NCI-H460 (cell line): ENCODE measurements around the gene PCCB. TPM values are rescaled to one million over a fixed set of nuclear protein-coding genes. Genes with fewer than 3 reads are reported as not detected.
"Not testable (repeated sequence)": the region's sequence is repeated elsewhere in the genome, so short reads cannot be mapped to it uniquely, and the experiment has no call there.

Experiments
- DNase-seq: peaks from one replicate; pipeline ENCODE4 v3.0.0-alpha.2; 2016; ENCODE audit warnings: low read depth; ENCODE audit errors: extremely low read depth
- total RNA-seq: library from RNA; depleted of rRNA; stranded (reverse); fragments of >200 nt; shearing (Covaris generic); gene quantifications from 2 replicates; pipeline ENCODE4 v1.2.3, GENCODE V29; 2014

The PCCB gene
- total RNA-seq, 1 experiment from 2014 or later: 106 TPM

- DNase-seq: no peak
Observed at GRCh38 chr3:136311261-136311660, 61.1 kb downstream of the PCCB start.

GRCh38 chr3:136311968-136312367, 61.8 kb downstream of the PCCB start:
- DNase-seq: no peak

- DNase-seq: no peak
Observed at GRCh38 chr3:136326316-136326715, 76.2 kb downstream of the PCCB start.

- DNase-seq: no peak
Observed at GRCh38 chr3:136327671-136328070, 77.5 kb downstream of the PCCB start.

- DNase-seq: no peak
Observed at GRCh38 chr3:136329593-136329992, 79.5 kb downstream of the PCCB start.

GRCh38 chr3:136330900-136331299, 80.8 kb downstream of the PCCB start:
- DNase-seq: no peak

GRCh38 chr3:136332302-136332701, 82.2 kb downstream of the PCCB start:
- DNase-seq: no peak

GRCh38 chr3:136332776-136333175, 82.6 kb downstream of the PCCB start:
- no peak for DNase-seq

- no peak for DNase-seq
Observed at GRCh38 chr3:136334209-136334608, 84.1 kb downstream of the PCCB start.

- DNase-seq: not testable (repeated sequence)
Observed at GRCh38 chr3:136334726-136335125, 84.6 kb downstream of the PCCB start.

- no peak for DNase-seq
Observed at GRCh38 chr3:136336329-136337100, 86.4 kb downstream of the PCCB start.

GRCh38 chr3:136343446-136343845, 93.3 kb downstream of the PCCB start:
- no peak for DNase-seq

GRCh38 chr3:136343873-136344555, 93.9 kb downstream of the PCCB start:
- DNase-seq: peak; percentile 43

GRCh38 chr3:136346486-136346885, 96.3 kb downstream of the PCCB start:
- no peak for DNase-seq

GRCh38 chr3:136350132-136350531, 100.0 kb downstream of the PCCB start:
- DNase-seq: no peak

GRCh38 chr3:136350557-136350956, 100.4 kb downstream of the PCCB start:
- no peak for DNase-seq

- DNase-seq: no peak
Observed at GRCh38 chr3:136351351-136351750, 101.2 kb downstream of the PCCB start.

- DNase-seq: no peak
Observed at GRCh38 chr3:136351905-136352304, 101.8 kb downstream of the PCCB start.

- DNase-seq: no peak
Observed at GRCh38 chr3:136353461-136353860, 103.3 kb downstream of the PCCB start.

- DNase-seq: no peak
Observed at GRCh38 chr3:136366289-136366688, 116.1 kb downstream of the PCCB start.

GRCh38 chr3:136375800-136376199, 125.7 kb downstream of the PCCB start:
- not testable (repeated sequence) for DNase-seq

- DNase-seq: no peak
Observed at GRCh38 chr3:136377508-136377907, 127.4 kb downstream of the PCCB start.
